ENCODE measurements around the gene SELENOO.

SELENOO gene

GRCh38 chr22:50173311-50173982 lies 27.4 kb upstream of the SELENOO start:
- DNase-seq = no peak

- no peak for DNase-seq
Observed at GRCh38 chr22:50173983-50174355, 26.8 kb upstream of the SELENOO start.

- no peak for DNase-seq
Observed at GRCh38 chr22:50174382-50175190, 26.2 kb upstream of the SELENOO start.

- DNase-seq = no peak
Observed at GRCh38 chr22:50175191-50175461, 25.7 kb upstream of the SELENOO start.

GRCh38 chr22:50175921-50176849 lies 24.6 kb upstream of the SELENOO start:
- no peak for DNase-seq

- DNase-seq = no peak
Observed at GRCh38 chr22:50176850-50177536, 23.8 kb upstream of the SELENOO start.

GRCh38 chr22:50177537-50178470 lies 23.0 kb upstream of the SELENOO start:
- DNase-seq = no peak

GRCh38 chr22:50178471-50178864 lies 22.3 kb upstream of the SELENOO start:
- no peak for DNase-seq

- no peak for DNase-seq
Observed at GRCh38 chr22:50178871-50179869, 21.6 kb upstream of the SELENOO start.

- no peak for DNase-seq
Observed at GRCh38 chr22:50179937-50180726, 20.7 kb upstream of the SELENOO start.

- no peak for DNase-seq
Observed at GRCh38 chr22:50180727-50181521, 19.9 kb upstream of the SELENOO start.

GRCh38 chr22:50182176-50183081 lies 18.4 kb upstream of the SELENOO start:
- DNase-seq = peak; percentile 65

GRCh38 chr22:50183141-50183971 lies 17.5 kb upstream of the SELENOO start:
- no peak for DNase-seq

GRCh38 chr22:50184004-50184901 lies 16.6 kb upstream of the SELENOO start:
- no peak for DNase-seq

GRCh38 chr22:50184902-50185374 lies 15.9 kb upstream of the SELENOO start:
- DNase-seq = no peak

Measured in NCI-H2029 treated with DMSO at 0.1 percent for 48 hours (cell line).